Astrocyte of the cerebellum (primary cell): ENCODE measurements around the gene NLRC5.
"Not testable (repeated sequence)": the region's sequence is repeated elsewhere in the genome, so short reads cannot be mapped to it uniquely, and the experiment has no call there.

ENCODE experiments used
- DNase-seq: peaks from one replicate; pipeline ENCODE4 v3.0.0-alpha.2; 2011; ENCODE audit warnings: low read depth
- H3K4me3 ChIP-seq: 2 replicates; pipeline ENCODE4 v1.5.1; 2011; ENCODE audit warnings: mild to moderate bottlenecking, low read depth, low read length, moderate library complexity
- CTCF ChIP-seq: IDR thresholded peaks from 2 replicates; pipeline ENCODE4 v1.5.1; 2012; ENCODE audit warnings: low read length, low read depth, moderate library complexity, mild to moderate bottlenecking; ENCODE audit errors: missing control alignments
- in situ Hi-C: cut with HindIII; loops from 2 replicates; pipeline ENCODE4 v1.10.0; 2017; ENCODE audit warnings: low sequenced_read_pairs

NLRC5 gene

GRCh38 chr16:57093666-57094564 is 104.6 kb downstream of the NLRC5 start:
- DNase-seq: no peak
- no peak for TF ChIP-seq CTCF
- peak overlapping the region; percentile 55 for H3K4me3 ChIP-seq
- in situ Hi-C loops: no loop called here

DNA sequence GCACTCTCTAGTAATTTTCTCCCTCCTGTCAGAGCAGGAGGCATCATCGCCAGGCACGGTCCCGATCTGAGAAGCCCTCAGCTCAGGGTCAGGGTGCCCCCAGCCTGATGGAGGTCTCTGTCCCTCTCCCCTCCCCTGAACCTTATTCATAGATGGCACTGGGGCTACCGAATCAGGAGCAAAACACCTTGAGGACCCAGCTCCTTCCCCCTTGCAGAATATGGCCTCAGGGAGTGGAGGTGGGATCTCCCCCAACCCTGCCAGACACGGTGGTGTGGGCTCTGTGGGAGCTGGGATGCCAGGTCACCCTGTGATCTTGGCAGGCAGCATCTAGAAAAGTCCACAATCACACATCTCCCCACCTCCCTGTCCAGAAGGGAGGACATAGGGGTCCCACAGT is 105.6 kb downstream of the NLRC5 start:
- no peak for DNase-seq
- TF ChIP-seq CTCF: no peak
- no peak overlapping the region for H3K4me3 ChIP-seq
- in situ Hi-C loops: no loop called here

DNA sequence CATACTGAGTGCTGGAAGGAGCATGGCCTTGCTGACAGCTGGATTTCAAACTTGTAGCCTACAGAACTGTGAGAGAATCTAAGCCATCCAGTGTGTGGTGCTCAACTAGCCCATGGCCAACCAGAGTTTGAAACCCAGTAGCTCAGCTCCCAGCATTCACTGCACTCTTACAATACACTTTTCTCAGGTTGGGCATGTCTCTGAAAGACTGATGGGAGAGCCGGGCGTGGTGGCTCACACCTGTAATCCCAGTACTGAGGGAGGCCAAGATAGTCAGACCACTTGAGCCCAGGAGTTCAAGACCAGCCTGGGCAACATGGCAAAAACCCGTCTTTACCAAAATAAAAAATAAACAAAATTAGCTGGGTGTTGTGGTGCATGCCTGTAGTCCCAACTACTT is 106.8 kb downstream of the NLRC5 start:
- no peak for DNase-seq
- in situ Hi-C loops: no loop called here
- no peak overlapping the region for H3K4me3 ChIP-seq
- TF ChIP-seq CTCF: no peak

- in situ Hi-C loops: no loop called here
- DNase-seq: no peak
- no peak for TF ChIP-seq CTCF
- no peak overlapping the region for H3K4me3 ChIP-seq
Measured at GRCh38 chr16:57096793-57097192, 107.4 kb downstream of the NLRC5 start.

DNA sequence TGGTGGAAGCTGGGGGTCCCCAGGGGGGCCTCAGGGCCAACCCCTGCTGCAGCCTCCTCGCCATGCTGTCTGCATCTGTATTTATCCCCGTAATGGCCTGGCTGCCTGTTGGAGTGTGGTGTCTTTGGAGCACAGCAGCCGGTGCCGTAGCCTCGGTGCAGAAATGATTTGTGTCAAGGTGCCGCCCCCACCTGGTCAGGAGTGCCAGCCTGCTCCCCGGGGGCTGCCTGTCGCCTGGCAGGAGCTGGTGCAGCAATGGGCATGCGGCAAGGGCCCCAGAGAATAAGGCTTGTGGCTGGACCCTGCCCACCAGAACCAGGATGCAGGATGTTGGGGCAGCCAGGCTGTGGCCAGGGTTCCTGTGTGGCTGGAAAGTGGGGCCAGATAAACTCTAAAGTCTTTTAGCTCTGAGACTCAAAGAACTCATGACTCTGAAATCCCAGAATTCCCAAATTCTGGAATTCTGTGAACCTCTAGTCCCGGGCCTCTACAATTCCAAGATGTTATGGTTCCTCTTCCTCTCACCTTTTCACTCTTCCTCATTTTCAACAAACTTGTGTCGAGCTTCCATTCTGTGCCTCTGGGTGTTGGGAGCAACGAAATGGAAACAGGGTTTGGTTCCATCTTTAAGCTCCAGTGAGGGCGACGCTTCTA is 109.0 kb downstream of the NLRC5 start:
- no peak for TF ChIP-seq CTCF
- no peak overlapping the region for H3K4me3 ChIP-seq
- no peak for DNase-seq
- in situ Hi-C loops: no loop called here

DNA sequence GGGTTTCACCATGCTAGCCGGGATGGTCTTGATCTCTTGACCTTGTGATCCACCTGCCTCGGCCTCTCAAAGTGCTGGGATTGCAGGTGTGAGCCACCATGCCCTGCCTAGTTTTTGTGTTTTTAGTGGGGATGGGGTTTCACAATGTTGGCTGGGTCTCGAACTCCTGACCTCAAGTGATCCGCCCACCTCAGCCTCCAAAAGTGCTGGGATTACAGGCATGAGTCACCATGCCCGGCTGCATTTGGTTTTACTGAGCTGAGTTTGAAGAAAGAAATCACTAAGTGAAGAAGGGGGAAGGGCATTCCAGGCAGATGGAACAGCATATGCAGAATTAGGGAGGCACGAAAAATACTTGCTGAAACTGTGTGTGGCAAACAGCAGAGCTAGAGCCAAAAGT is 110.6 kb downstream of the NLRC5 start:
- DNase-seq, in situ Hi-C loops, H3K4me3 ChIP-seq: not testable (repeated sequence)

DNA sequence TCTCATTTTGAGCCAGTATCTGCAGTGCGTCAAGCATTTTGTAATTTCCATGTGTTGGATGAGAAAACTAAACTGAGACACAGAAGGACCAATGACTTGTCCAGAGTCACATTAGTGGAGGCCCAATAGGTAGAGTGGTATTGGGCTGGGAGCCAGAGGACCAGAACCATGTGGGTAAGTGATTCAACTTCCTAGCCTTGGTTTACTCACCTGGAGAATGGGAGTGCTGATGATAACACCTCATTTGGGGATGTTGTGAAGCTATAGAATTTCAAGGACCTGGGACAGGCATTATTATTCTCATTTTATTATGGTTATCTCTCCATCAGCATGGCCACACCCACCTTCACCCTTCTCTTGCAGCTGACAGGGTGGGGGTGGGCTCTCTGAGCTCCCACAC is 111.1 kb downstream of the NLRC5 start:
- DNase-seq: no peak
- no peak for TF ChIP-seq CTCF
- in situ Hi-C loops: no loop called here
- no peak overlapping the region for H3K4me3 ChIP-seq
